Amniotic epithelial cell (primary cell): Measurements from ENCODE around the gene SLC16A12.

Source experiments
- DNase-seq: peaks from one replicate; pipeline ENCODE4 v3.0.0-alpha.2; 2010; ENCODE audit warnings: low read depth

Gene SLC16A12

DNA sequence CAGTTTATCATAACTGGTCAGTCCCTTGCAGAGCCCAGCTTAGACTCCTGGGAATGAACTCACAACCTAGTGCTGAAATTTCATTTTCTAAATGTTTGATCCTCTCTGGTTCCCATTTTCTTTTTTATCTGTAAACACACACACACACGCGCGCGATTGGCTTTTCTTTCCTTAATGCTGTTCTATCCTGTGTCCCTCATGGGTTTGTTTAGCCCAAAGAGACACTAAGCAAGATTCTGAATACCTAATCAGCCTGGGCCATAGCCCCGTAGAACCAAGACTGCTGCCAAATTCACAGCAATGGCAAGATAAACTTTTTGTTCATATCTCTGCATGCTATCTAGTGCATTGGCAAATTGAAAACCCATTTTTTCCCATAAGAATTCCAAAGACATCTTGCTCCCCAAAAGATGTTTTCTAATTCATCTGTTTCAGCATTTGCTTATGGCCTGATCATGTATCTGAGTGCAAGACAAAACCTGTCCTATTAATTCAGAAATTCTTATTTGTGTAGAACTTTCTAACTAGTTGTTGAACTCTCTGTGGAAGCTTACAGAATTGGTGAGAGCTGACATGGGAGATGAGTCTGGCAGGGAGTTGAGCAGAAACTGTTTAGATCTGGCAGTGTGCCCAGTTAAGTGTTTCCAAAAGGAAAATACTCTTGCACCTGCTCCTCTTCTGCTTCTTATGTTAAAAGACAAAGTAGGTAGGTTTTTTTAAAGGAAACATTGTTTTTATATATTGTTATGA lies 144.7 kb downstream of the SLC16A12 start:
- no peak for DNase-seq

DNA sequence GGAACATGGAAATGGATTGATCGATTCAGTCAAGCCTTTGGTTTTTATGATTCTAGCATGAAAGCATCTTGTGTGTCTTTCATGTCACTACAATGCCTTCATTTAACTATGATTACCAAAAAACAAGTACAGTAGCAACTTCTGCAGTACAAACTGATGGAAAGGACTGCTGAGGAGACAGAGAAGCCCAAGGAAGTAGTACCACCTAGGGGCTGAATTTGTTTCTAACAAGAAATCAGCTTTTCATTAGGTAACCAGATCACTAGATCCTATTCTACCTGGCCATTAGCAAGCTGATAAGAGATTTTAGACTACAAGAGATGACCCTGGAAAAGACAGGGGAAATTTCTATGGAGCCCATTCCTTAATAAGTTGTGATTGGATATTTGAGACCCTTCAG lies 146.1 kb downstream of the SLC16A12 start:
- DNase-seq, result peak; percentile 45

GRCh38 chr10:89388806-89389205 lies 146.6 kb downstream of the SLC16A12 start:
- no peak for DNase-seq

- DNase-seq, result peak; percentile 68
Measured at GRCh38 chr10:89384474-89385340, 150.7 kb downstream of the SLC16A12 start.

DNA sequence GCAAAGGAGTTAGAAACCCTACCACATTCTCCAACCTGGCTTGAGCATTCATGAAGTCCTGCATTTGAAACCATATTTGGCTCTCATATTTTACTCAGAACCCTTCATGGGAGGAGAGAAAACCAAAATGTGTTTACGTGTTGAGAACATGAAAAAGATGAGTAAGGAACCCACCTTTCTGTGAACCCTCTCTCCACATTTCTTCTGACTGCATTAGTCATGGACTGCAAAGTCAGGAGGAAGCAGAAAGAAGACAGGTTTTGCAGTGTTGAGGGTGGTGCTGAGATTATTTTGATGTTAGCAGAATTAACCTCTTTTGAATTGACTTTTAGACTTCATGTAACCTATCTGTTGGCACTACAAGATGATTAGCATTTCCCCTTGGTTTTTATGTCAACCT lies 152.6 kb downstream of the SLC16A12 start:
- DNase-seq, result peak; percentile 16
